Measurements from ENCODE around the gene SRGAP1.
"Not testable (repeated sequence)": the region's sequence is repeated elsewhere in the genome, so short reads cannot be mapped to it uniquely, and the experiment has no call there.

The SRGAP1 gene

GRCh38 chr12:64007853-64008252 lies 163.4 kb downstream of the SRGAP1 start:
- ATAC-seq, result no peak
- no peak for DNase-seq

- DNase-seq, result no peak
These were observed 164.1 kb downstream of the SRGAP1 start for GRCh38 chr12:64008596-64008995.

GRCh38 chr12:64009321-64010068 lies 165.0 kb downstream of the SRGAP1 start:
- DNase-seq, result no peak
- ATAC-seq, result no peak

More at GRCh38 chr12:64008596-64008995, 164.1 kb downstream of the SRGAP1 start:
- ATAC-seq, result no peak

GRCh38 chr12:64010069-64010686 lies 165.7 kb downstream of the SRGAP1 start:
- DNase-seq (no peak), ATAC-seq (no peak)

GRCh38 chr12:64016521-64016920 lies 172.0 kb downstream of the SRGAP1 start:
- ATAC-seq, result no peak
- DNase-seq, result no peak

GRCh38 chr12:64018116-64018515 lies 173.6 kb downstream of the SRGAP1 start:
- not testable (repeated sequence) for DNase-seq, ATAC-seq

- ATAC-seq (no peak), DNase-seq (no peak)
These were observed 174.0 kb downstream of the SRGAP1 start for GRCh38 chr12:64018524-64018923.

GRCh38 chr12:64019101-64019500 lies 174.6 kb downstream of the SRGAP1 start:
- ATAC-seq (no peak), DNase-seq (no peak)

GRCh38 chr12:64019654-64020053 lies 175.2 kb downstream of the SRGAP1 start:
- DNase-seq (no peak), ATAC-seq (no peak)

GRCh38 chr12:64025174-64025958 lies 180.9 kb downstream of the SRGAP1 start:
- no peak for DNase-seq
- no peak for ATAC-seq

- no peak for ATAC-seq
- no peak for DNase-seq
These were observed 182.8 kb downstream of the SRGAP1 start for GRCh38 chr12:64027311-64027710.

- ATAC-seq, result no peak
- DNase-seq, result no peak
These were observed 184.0 kb downstream of the SRGAP1 start for GRCh38 chr12:64028541-64028940.

- no peak for DNase-seq
- ATAC-seq, result no peak
These were observed 184.7 kb downstream of the SRGAP1 start for GRCh38 chr12:64029013-64029857.

GRCh38 chr12:64030155-64030554 lies 185.7 kb downstream of the SRGAP1 start:
- ATAC-seq (no peak), DNase-seq (no peak)

GRCh38 chr12:64034056-64034455 lies 189.6 kb downstream of the SRGAP1 start:
- not testable (repeated sequence) for ATAC-seq, DNase-seq

- no peak for DNase-seq
- ATAC-seq, result no peak
These were observed 190.5 kb downstream of the SRGAP1 start for GRCh38 chr12:64034901-64035576.

- ATAC-seq, result no peak
- DNase-seq, result no peak
These were observed 191.9 kb downstream of the SRGAP1 start for GRCh38 chr12:64036414-64036813.

GRCh38 chr12:64039281-64039871 lies 194.9 kb downstream of the SRGAP1 start:
- ATAC-seq, result no peak
- DNase-seq, result no peak

GRCh38 chr12:64042911-64043310 lies 198.4 kb downstream of the SRGAP1 start:
- DNase-seq (no peak), ATAC-seq (no peak)

GRCh38 chr12:64044191-64044590 lies 199.7 kb downstream of the SRGAP1 start:
- no peak for ATAC-seq
- DNase-seq, result no peak

GRCh38 chr12:64051057-64051456 lies 206.6 kb downstream of the SRGAP1 start:
- DNase-seq, result no peak
- no peak for ATAC-seq

Data from stimulated activated naive CD8-positive, alpha-beta T cell treated with anti-CD3 and anti-CD28 coated beads, Interleukin-15, Interleukin-2, amounts not matched to agents 100 U/mL and 50 U/mL, for 24 hours (primary cell).